GM12878 (cell line): Measurements from ENCODE around the gene RPS6KC1.

Experiments used
- CHD2 ChIP-seq: IDR thresholded peaks from 2 replicates; pipeline ENCODE4 v1.6.1; 2011; ENCODE audit warnings: low read depth, low read length, improper control_type of control experiment, borderline replicate concordance
- CTCF ChIP-seq, 3 experiments: IDR thresholded peaks in 2 of 3; conservative IDR thresholded peaks in 1 of 3; 2 replicates each; pipeline ENCODE4 v1.5.1; 2011; ENCODE audit warnings: low read depth in 3 of 3, low read length in 3 of 3, mild to moderate bottlenecking in 3 of 3, control low read depth in 2 of 3, moderate library complexity in 2 of 3, inconsistent platforms in 1 of 3, mixed read lengths in 1 of 3; ENCODE audit not compliant: control insufficient read depth in 2 of 3, insufficient read depth in 1 of 3; ENCODE audit errors: extremely low read depth in 1 of 3
- REST ChIP-seq: IDR thresholded peaks from 2 replicates; pipeline ENCODE4 v1.6.1; 2012; ENCODE audit warnings: mild to moderate bottlenecking, low read depth, low read length

GRCh38 chr1:213231795-213232231 lies 180.8 kb downstream of the RPS6KC1 start:
- TF ChIP-seq CTCF (IDR thresholded peaks at IDR 0.05 in 2 of 3, conservative IDR thresholded peaks at IDR 0.05 in 1 of 3; ENCODE audit: control insufficient read depth in 2 of 3, extremely low read depth in 1 of 3, insufficient read depth in 1 of 3, low read depth in 3 of 3, low read length in 3 of 3) (no peak), REST (no peak), CHD2 (no peak)
